ENCODE results near the gene CRYGC.
"Not testable (repeated sequence)": the region's sequence is repeated elsewhere in the genome, so short reads cannot be mapped to it uniquely, and the experiment has no call there.

Gene CRYGC, protein sequence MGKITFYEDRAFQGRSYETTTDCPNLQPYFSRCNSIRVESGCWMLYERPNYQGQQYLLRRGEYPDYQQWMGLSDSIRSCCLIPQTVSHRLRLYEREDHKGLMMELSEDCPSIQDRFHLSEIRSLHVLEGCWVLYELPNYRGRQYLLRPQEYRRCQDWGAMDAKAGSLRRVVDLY

GRCh38 chr2:208129744-208130711 is at the start of gene CRYGC:
Gene CRYGC, minus strand, starts transcription at chr2:208129828. Its CDS starts 36 bp downstream, at chr2:208129792.
- no peak for DNase-seq

- no peak for DNase-seq
Observed at GRCh38 chr2:208179028-208179609, 49.5 kb upstream of the CRYGC start.

DNA sequence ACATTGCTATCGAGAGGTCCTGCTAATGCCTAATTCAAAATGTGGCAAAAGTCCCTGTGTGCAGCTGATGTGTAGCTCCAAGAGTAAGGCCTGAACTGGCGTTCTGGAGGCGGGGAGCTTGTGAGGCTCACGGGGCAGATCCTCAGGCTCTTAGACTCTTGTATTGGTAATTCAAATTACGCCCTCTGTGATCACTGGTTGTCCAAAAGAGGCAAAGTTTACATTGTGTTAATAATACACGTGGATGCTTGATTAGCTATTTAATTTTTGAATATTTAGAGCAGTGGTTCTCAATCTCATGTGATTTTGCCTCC is 46.2 kb upstream of the CRYGC start:
- no peak for DNase-seq

DNA sequence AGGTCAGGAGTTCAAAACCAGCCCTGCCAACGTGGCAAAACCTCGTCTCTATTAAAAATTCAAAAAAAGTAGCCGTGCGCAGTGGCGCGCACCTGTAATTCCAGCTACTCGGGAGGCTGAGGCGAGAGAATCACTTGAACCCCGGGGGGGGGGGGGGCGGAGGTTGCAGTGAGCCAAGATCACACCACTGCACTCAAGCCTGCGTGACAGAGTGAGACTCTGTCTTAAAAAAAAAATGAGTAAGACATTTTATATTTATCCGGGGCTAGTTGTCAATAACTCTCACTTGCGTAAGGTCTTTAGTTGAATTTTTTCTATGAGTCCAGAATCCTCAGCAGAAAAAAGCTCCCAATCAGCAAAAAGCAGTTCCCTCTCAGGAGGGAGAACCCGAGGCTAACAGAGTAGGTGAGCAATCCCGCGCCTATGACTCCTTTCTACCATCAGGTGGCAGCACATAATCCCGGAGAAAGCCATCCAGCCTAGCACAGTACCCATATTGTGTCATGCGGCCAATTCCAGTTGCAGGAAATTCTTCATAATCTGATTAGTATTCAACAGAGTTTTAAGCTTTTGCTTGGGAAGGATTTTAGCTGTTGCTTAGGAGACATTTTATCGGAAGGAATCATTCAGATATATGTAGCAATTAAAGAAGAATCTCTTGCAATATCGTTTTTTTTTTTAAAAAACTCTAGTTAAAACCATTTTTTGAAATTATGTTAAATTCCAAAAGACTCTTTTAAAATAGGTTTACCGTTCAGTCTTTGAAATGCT is 45.6 kb upstream of the CRYGC start:
- peak; percentile 60 to 70 for DNase-seq

DNA sequence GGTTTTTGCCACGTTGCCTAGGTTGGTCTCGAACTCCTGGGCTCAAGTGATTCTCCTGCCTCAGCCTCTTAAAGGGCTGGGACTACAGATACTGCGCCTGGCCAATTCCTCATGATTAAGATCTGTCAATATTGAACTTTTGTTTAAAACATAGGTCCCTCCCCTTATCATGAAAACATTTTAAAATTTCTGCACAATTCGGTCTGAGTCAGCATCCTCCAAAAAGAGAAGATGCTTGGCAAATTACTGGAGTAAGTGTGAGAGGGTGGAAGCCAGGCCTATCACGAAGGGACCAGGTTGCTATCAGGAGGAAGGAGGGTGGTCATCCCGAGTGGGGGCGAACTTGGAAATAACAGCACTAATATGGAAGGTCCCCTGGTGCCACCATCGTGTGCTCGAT is 44.5 kb upstream of the CRYGC start:
- DNase-seq, result no peak

DNA sequence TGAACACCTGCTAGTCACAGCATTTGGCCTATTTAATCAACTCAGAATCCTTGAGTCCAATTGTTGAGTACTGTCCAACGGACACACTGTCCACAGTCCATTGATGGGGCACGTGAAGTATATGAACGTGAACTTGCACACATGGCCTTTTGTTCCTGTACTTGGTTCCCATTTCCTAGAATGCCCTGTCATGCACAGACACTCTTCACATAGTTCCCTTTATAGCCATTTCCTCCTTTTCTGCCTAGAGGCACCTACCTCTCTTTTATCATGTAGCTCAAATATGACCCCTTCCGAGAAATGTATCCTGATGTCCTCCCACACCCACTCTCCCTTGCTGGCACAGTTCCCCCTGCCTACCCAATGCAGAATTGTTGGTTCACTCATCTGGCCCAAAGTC is 42.5 kb upstream of the CRYGC start:
- DNase-seq, result peak in 1 of 2 donors; percentile 37

GRCh38 chr2:208164951-208165755 is 35.5 kb upstream of the CRYGC start:
- no peak for DNase-seq

DNA sequence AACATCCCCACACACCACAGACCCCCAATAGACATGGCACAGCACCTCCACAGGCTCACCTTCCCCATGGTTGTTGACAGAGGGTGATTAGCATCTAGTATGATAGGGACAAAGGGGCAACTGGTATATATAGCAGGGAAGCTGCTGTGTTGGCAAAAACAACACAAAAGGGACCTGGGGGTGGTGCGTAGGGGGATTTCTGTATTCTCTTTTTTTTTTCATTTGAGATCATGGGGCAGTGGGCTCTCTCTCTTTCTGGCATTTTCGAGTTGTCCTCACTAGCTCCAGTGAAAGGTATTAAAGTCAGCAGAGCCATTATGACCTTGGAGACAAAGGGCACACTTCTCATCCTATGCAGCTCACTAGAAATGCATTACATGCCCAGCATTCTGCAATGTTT is 33.9 kb upstream of the CRYGC start, which contains the start of gene CRYGA:
Gene CRYGA, minus strand, starts transcription at position 101 of the 400 bp plus-strand sequence. Its CDS starts 33 bp downstream, at position 68.
- no peak for DNase-seq

GRCh38 chr2:208156439-208156838 is 26.8 kb upstream of the CRYGC start:
- no peak for DNase-seq

DNA sequence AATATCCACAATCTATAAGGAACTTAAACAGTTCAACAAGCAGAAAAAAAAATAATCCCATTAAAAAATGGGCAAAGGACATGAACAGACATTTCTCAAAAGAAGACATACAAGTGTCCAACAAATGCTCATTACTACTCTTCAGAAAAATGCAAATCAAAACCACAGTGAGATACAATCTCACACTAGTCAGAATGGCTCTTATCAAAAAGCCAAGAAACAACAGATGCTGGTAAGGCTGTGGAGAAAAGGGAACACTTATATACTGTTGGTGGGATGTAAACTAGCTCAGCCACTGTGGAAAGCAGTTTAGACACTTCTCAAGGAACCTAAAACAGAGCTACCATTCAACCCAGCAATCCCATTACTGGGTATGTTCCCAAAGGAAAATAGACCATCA is 23.5 kb upstream of the CRYGC start:
- no peak for DNase-seq

- no peak for DNase-seq
Observed at GRCh38 chr2:208150956-208151355, 21.3 kb upstream of the CRYGC start.

DNA sequence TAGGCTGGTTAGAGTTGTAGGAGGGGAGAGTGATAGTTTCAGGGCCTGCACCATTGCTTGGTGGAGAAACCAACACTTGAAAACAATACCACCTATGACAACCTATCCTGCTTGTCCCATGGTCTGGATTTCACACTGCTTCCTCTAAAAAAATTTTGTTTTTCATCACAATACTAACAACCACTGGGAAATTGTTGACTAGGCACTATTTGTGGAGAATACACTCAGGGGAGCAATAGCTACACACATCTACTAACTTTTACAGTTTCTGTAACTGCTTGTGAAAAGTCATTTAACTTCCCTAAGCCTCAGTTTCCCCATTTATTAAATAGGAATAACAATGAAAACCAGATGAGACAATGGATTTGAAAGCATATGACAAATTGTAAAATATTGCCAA is 20.5 kb upstream of the CRYGC start:
- no peak for DNase-seq

GRCh38 chr2:208148803-208149202 is 19.2 kb upstream of the CRYGC start:
- no peak for DNase-seq

- no peak for DNase-seq
Observed at GRCh38 chr2:208147759-208148158, 18.1 kb upstream of the CRYGC start.

GRCh38 chr2:208147008-208147407 is 17.4 kb upstream of the CRYGC start:
- DNase-seq, result no peak

- DNase-seq, result no peak
Observed at GRCh38 chr2:208146006-208146405, 16.4 kb upstream of the CRYGC start, which contains the start of gene CRYGB. Gene CRYGB, minus strand, starts transcription at chr2:208146158. Its CDS starts 38 bp downstream, at chr2:208146120.

GRCh38 chr2:208142925-208143799 is 13.5 kb upstream of the CRYGC start:
- DNase-seq, result no peak

DNA sequence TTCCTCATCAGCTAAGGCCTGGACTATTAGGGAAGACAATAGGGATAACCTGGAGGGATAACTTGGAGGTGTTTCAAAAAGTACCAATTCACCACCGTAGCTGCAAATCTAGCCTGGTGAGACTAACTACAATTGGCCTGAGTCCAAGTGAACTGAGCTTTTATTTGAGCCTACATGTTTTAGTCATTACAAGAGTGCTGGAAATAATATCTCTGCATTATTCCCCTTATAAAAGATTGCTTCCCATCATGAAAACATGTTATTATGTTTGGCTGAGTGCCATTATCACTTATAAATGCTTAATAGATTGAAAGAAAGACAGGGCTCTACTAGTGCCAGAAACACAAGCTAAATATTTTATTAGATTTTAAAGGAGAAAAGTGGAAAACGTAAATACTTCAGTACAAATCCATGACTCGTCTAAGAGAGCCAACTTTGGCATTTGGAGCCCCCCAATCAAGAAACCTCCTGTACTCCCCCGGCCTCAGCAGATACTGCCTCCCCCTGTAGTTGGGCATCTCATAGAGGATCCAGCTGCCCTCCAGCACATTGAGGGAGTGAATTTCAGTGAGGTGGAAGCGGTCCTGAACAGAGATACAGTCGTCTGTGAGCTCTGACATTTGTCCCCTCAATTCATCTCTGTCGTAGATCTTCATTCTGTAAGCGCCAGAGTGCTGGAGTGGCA is 12.8 kb upstream of the CRYGC start:
- DNase-seq, result no peak

- no peak for DNase-seq
Observed at GRCh38 chr2:208139447-208139846, 9.8 kb upstream of the CRYGC start.

GRCh38 chr2:208138334-208138733 is 8.7 kb upstream of the CRYGC start:
- DNase-seq, result not testable (repeated sequence)

All from CD4-positive, alpha-beta T cell treated with Interleukin-4 for 1 hour (primary cell).